Peyer's patch (tissue), 4 donors: ENCODE data around the gene SMIM29.

Experiments
- CTCF ChIP-seq, 6 experiments: fragments of 450-650 bp in 4 of 6; fragments of 200-600 bp in 2 of 6; sonication (generic) in 1 of 6; IDR thresholded peaks; one replicate each; pipeline ENCODE4 v1.5.1; 2017 to 2019; ENCODE audit warnings: antibody characterized with exemption in 6 of 6, mild to moderate bottlenecking in 3 of 6, moderate library complexity in 1 of 6
- POLR2A ChIP-seq, 2 donors: fragments of 450-650 bp; IDR thresholded peaks; one replicate each; pipeline ENCODE4 v1.5.1; 2017; ENCODE audit warnings: antibody characterized with exemption in 2 of 2, mild to moderate bottlenecking in 2 of 2, moderate library complexity in 2 of 2

- TF ChIP-seq CTCF (IDR thresholded peaks at IDR 0.05) (no peak), POLR2A (IDR thresholded peaks at IDR 0.05) (no peak)
Observed at GRCh38 chr6:34275128-34275804, 26.5 kb upstream of the SMIM29 start.
